NT2/D1 (cell line): Measurements from ENCODE around the gene PHF10.

Experiments
- DNase-seq: peaks from one replicate; pipeline ENCODE4 v3.0.0-alpha.2; 2011; ENCODE audit warnings: low read depth, low spot score
- H3K27me3 ChIP-seq: 2 replicates; pipeline ENCODE4 v1.6.0; 2011; ENCODE audit warnings: mild to moderate bottlenecking; ENCODE audit not compliant: insufficient read length, insufficient read depth
- H3K36me3 ChIP-seq: 2 replicates; pipeline ENCODE4 v1.6.1; 2011; ENCODE audit warnings: mild to moderate bottlenecking, low read length, mixed read lengths; ENCODE audit not compliant: insufficient read depth, insufficient read length
- H3K4me1 ChIP-seq: 2 replicates; pipeline ENCODE4 v1.5.1; 2011; ENCODE audit not compliant: insufficient read depth, insufficient read length
- H3K4me3 ChIP-seq: 2 replicates; pipeline ENCODE4 v1.5.1; 2011; ENCODE audit warnings: low read depth; ENCODE audit not compliant: insufficient read length
- H3K9ac ChIP-seq: 2 replicates; pipeline ENCODE4 v1.6.0; 2011; ENCODE audit warnings: low read depth; ENCODE audit not compliant: insufficient read length
- H3K9me3 ChIP-seq: 2 replicates; pipeline ENCODE4 v1.5.1; 2011; ENCODE audit warnings: mild to moderate bottlenecking, low read length; ENCODE audit not compliant: insufficient read depth
- SUZ12 ChIP-seq: IDR thresholded peaks from 2 replicates; pipeline ENCODE4 v1.6.1; 2011; ENCODE audit not compliant: insufficient read length, insufficient read depth; ENCODE audit errors: extremely low read depth
- YY1 ChIP-seq: IDR thresholded peaks from 2 replicates; pipeline ENCODE4 v1.6.1; 2011; ENCODE audit not compliant: insufficient read length, insufficient read depth
- ZNF274 ChIP-seq: IDR thresholded peaks from 2 replicates; pipeline ENCODE4 v1.6.1; 2011; ENCODE audit warnings: mild to moderate bottlenecking, low read depth, low read length

PHF10 gene

DNA sequence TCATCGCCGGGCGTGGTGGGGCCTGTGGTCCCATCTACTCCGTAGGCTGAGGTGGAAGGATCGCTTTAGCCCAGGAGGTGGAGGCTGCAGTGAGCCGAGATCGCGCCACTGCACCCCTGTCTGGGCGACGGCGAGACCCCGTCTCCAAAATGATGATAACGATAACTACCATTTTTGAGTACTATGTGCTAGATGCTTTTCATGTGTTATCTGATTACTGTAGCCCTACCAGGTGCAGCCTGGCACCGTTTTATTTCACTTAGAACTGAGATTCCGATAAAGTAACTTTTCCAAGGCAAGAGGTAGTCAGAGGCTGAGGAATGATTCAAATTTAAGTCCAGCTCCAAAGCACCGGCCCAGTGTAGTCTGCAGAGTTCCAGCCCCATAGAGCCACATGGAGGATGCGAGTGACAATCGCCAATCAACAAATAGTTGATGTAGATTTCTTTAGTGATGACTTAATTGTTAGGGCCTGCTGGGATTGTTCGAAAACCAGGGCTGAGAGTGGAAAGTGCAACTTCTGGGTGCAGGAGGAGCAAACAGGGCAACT, 27.8 kb upstream of the PHF10 start:
- Histone ChIP-seq H3K27me3 (no peaks in the 10 kb centered on the region), H3K9me3 (no peaks in the 10 kb centered on the region), H3K36me3 (peaks cover 13% of the 10 kb centered on the region), H3K4me3 (peak overlapping the region; percentile 71), H3K4me1 (no peaks in the 10 kb centered on the region), H3K9ac (peak overlapping the region; percentile 97)
- no peak for TF ChIP-seq ZNF274
- TF ChIP-seq SUZ12: no peak
- TF ChIP-seq YY1: no peak
- no peak for DNase-seq

DNA sequence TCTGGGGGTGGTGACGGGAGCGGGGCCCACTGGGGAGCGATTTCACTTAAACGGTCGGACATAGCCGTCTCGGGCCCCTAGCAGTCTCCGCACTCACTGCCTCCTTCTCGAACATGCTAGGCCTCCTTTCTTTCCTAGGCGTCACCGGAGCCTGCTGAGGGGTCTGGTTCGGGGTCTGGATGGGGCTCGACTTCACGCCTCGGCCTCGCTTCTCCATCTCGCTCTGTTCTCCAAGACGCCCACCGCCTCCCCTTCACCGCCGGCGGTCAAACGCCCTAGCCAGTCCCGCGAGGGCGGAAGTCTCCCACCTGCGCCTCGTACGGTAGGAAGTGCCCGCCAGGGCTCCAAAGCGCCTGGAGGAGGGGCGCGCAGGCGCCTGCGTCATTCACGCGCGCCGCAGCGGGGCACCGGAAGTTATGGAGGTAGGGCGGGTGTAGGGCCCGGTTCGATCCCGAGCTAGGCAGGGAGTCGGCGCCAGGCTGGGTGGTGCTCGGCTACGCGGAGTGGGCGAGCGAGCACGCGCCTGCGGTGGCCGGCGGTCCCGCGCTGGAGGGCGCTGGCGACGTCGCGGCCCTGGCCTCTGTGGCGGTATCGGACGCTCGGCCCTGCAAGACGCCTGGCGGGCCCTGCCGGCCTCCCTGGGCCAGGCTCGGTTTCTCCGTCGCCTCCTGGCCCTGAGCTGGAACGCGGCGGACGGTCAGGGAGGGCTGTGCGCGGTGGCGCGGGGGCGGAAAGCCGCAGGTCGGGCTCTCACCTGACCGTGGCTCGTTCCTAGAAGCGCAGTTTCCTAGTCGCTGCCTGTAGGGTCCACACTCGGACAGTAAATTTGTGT, 27.2 kb upstream of the PHF10 start, which contains the start of the genes DYNLT2 and ERMARD:
DYNLT2 (minus strand) TSS at position 331 of the 832 bp plus-strand sequence; CDS start at position 217, 114 bp downstream.
ERMARD (plus strand) TSS at position 381 of the 832 bp plus-strand sequence; CDS start at position 417, 36 bp downstream.
- Histone ChIP-seq H3K4me3 (peak within 1 kb of the TSS; percentile 71), H3K9me3 (0 out of 2 replicates have a peak, but pooled peaks cover 5% of the 10 kb centered on the region), H3K9ac (peak within 1 kb of the TSS; percentile 97), H3K27me3 (no peaks in the 10 kb centered on the region), H3K4me1 (no peaks in the 10 kb centered on the region), H3K36me3 (peaks cover 9% of the 10 kb centered on the region)
- TF ChIP-seq YY1: peak; percentile 22
- no peak for TF ChIP-seq SUZ12
- DNase-seq: peak; percentile 89

DNA sequence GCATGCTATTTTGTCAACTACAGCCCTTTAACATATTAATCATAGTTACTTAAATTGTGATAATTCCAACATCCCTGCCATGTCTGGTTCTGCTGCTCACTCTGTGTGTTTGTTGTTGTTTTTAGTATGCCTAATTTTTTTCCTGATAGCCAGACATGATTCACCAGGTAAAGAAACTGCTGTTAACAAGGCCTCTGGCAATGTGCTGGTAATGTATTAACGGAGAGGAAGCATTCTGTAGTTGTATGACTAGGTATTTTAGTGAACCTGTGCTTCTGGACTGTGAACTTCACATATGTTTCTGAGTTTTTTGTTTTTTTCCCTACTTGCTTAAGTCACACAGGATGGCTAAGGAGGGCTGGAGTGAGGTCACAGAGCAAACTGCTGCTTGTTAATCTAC, 22.3 kb upstream of the PHF10 start:
- no peak overlapping the region for H3K4me3 ChIP-seq
- no peak for DNase-seq
- H3K9me3 ChIP-seq: 0 out of 2 replicates have a peak, but pooled peaks cover 8% of the 10 kb centered on the region
- no peaks in the 10 kb centered on the region for H3K27me3 ChIP-seq
- H3K36me3 ChIP-seq: peaks cover 3% of the 10 kb centered on the region
- H3K9ac ChIP-seq: no peak overlapping the region
- H3K4me1 ChIP-seq: no peaks in the 10 kb centered on the region
- TF ChIP-seq SUZ12 (no peak), ZNF274 (no peak), YY1 (no peak)

DNA sequence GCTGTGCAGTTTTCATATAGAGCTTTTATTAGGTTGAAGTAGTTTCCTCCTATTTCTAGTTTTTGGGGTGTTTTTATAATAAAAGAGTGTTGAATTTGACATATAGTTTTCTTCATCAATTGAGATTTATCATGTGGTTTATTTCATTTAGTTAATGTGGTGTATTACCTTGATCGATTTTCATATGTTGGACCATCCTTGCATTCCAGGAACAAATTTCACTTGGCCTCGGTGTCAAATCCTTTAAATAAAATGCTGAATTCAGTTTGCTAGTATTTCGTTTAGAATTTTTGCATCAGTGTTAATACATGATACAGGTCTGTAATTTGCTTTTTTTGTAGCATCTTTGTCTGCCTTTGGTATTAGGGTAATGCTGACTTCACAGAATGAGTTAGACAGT, 21.1 kb upstream of the PHF10 start:
- 0 out of 2 replicates have a peak, but pooled peaks cover 8% of the 10 kb centered on the region for H3K9me3 ChIP-seq
- peaks cover 3% of the 10 kb centered on the region for H3K36me3 ChIP-seq
- no peak for TF ChIP-seq SUZ12
- no peak for TF ChIP-seq ZNF274
- TF ChIP-seq YY1: no peak
- no peaks in the 10 kb centered on the region for H3K27me3 ChIP-seq
- H3K4me1 ChIP-seq: no peaks in the 10 kb centered on the region
- H3K9ac ChIP-seq: no peak overlapping the region
- H3K4me3 ChIP-seq: no peak overlapping the region
- no peak for DNase-seq

DNA sequence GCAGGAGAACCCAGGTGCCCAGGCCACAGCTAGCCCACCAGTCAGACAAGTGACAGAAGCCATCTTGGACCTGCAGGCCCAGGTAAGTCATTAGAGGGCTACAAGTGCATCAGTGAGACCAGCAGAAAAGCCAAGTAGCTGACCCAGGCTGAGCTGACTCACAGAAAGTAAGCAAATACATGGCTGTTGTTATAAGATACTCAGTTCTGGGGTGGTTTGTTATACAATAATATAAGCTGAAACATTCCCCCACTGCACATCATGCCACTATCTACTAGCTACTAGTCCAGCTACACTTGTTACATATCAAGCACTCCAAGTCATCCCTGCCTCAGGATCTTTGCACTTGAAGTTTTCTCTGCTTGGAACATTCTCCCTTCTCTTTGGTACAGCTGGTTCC, 17.0 kb upstream of the PHF10 start:
- DNase-seq: no peak
- 0 out of 2 replicates have a peak, but pooled peaks cover 3% of the 10 kb centered on the region for H3K9me3 ChIP-seq
- no peak overlapping the region for H3K4me3 ChIP-seq
- H3K27me3 ChIP-seq: no peaks in the 10 kb centered on the region
- H3K36me3 ChIP-seq: no peaks in the 10 kb centered on the region
- H3K4me1 ChIP-seq: no peaks in the 10 kb centered on the region
- H3K9ac ChIP-seq: no peak overlapping the region
- TF ChIP-seq ZNF274: no peak
- no peak for TF ChIP-seq SUZ12
- TF ChIP-seq YY1: no peak

DNA sequence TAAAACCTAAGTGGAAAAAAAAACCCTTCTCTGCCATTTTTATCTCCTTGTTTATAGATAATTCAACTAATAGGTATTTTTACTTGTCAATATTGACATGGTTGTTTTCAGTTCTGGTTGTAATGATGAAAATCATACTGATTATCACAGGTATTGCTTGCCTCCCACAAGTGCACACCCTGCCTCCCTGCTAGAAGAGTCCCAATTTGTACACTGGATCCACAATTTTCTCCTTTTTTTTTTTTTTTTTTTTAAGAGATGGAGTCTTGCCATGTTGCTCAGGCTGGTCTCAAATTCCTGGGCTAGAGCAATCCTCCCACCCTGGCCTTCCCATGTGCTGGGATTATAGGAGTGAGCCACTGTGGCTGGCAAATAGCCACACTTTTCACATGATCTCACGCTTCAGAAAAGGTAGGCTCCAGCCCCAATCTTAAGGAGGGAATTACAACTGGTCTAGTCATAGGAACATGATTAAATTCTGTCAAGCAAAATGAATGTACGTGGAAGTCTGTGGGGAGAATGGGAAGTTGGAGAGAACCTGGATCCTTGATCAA, 14.8 kb upstream of the PHF10 start:
- H3K9ac ChIP-seq: no peak overlapping the region
- no peak for DNase-seq

More for the DNA sequence above, 14.8 kb upstream of the PHF10 start:
- Histone ChIP-seq H3K4me3 (no peak overlapping the region), H3K4me1 (no peaks in the 10 kb centered on the region), H3K27me3 (no peaks in the 10 kb centered on the region), H3K9me3 (no peaks in the 10 kb centered on the region), H3K36me3 (no peaks in the 10 kb centered on the region)
- TF ChIP-seq SUZ12: no peak
